Measurements from ENCODE around the gene STOML2. TPM values are rescaled to one million over a fixed set of nuclear protein-coding genes. Genes with fewer than 3 reads are reported as not detected.

Gene STOML2
- total and polyA plus RNA-seq, 9 of the 15 experiments (the other 6 are each of a cell fraction or from before 2014, with no cell fraction given), result 110 to 220 (median 174) TPM

DNA sequence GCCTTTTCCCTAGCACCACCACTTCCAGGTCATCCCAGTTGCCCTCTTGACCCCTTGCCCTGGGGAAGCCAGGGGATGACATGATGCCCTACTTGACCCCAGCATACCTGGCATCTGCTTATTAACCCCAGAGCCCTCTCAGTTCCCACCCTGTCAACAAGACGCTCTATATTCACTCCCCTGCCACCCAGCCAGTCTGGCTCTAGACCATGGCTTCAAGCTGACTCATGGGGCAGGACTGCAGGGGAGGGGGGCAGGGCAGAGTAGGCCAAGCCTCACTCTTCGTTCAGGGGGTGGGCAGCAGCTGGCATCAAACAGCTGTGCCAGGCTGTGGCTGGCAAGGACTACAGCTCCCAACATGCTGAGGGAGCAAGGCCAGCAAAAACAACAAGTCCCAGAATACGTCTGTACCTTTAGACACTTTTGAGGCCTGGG lies 7.4 kb upstream of the STOML2 start (continued):
- TF ChIP-seq ZNF407 (IDR thresholded peaks at IDR 0.05; ENCODE audit: low read depth), result no peak
- TF ChIP-seq FIP1L1 (IDR thresholded peaks at IDR 0.05; ENCODE audit: low read depth, low read length, poor library complexity, severe bottlenecking), result no peak
- TF ChIP-seq TAF1 (IDR thresholded peaks at IDR 0.05; ENCODE audit: control insufficient read depth, extremely low read depth, insufficient read depth, low read length, severe bottlenecking), result no peak
- no peak for TF ChIP-seq ZKSCAN8 (CRISPR knock-in tag; IDR thresholded peaks at IDR 0.05)
